ENCODE measurements around the gene HOXA3.

DNA sequence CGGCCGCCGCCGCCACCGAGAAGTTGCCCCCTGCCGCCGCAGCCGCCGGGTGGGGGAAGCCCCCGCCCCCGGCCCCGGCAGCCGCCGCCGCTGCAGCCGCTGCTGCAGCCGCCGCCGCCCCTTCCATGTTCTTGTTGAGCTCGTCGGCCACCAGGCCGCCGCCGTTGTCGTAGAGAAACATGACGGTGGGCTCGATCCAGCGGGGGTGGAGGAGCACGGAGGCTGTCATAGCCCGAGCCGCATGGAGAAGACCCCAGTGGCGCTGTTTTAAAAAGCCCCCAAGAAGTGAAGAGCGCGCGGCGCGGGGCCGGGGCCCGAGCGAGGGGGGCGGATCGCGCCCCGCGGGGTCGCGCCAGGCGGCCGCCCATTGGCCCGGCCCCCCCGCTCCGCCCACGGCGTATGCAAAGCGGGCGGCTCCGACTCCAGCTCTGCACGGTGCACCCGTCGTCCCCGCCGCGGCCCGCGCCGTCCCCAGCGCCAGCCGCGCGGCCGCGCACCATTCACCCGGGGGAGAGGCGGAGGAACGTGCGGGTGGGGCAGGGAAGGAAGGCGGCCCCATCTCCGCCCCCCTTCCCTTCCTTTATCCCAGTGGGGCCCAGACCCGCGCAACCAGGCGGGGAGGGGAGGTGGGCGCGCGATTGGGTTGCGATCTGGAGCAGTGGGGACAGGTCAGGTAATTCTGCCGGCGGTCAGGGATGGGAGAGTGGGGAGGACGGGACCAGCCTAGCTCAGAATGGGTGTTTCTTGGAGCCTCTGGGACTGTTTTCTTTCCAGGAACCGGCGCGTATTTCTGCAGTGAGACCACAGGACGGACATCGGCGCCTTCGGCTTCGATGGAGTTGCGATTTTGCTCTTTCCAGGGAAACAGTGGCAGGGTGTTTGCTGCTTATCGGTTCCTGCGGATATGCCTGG is 47.7 kb upstream of the HOXA3 start, which contains the start of gene HOXA13:
- TF ChIP-seq, protein P1, sequence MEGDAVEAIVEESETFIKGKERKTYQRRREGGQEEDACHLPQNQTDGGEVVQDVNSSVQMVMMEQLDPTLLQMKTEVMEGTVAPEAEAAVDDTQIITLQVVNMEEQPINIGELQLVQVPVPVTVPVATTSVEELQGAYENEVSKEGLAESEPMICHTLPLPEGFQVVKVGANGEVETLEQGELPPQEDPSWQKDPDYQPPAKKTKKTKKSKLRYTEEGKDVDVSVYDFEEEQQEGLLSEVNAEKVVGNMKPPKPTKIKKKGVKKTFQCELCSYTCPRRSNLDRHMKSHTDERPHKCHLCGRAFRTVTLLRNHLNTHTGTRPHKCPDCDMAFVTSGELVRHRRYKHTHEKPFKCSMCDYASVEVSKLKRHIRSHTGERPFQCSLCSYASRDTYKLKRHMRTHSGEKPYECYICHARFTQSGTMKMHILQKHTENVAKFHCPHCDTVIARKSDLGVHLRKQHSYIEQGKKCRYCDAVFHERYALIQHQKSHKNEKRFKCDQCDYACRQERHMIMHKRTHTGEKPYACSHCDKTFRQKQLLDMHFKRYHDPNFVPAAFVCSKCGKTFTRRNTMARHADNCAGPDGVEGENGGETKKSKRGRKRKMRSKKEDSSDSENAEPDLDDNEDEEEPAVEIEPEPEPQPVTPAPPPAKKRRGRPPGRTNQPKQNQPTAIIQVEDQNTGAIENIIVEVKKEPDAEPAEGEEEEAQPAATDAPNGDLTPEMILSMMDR (IDR thresholded peaks at IDR 0.05) = no peak
- TF ChIP-seq POLR2AphosphoS5 (IDR thresholded peaks at IDR 0.05; ENCODE audit: insufficient read depth in 1 of 2, low read depth in 1 of 2) = peak; percentile 64 to 98
- peak in 1 of 2 donors; percentile 88 for TF ChIP-seq POLR2A (IDR thresholded peaks at IDR 0.05)
